Upper lobe of left lung (tissue), 4 donors: ENCODE data around the gene IL17RD.

Source experiments
- POLR2A ChIP-seq, 4 donors: fragments of 450-650 bp; IDR thresholded peaks; one replicate each; pipeline ENCODE4 v1.5.1; 2016 to 2017; ENCODE audit warnings: antibody characterized with exemption in 4 of 4, mild to moderate bottlenecking in 2 of 4
- POLR2AphosphoS5 ChIP-seq, 2 donors: sonication (generic); formaldehyde crosslinking; IDR thresholded peaks; one replicate each; pipeline ENCODE4 v1.5.1; 2017; ENCODE audit warnings: antibody characterized with exemption in 2 of 2
- TF ChIP-seq, protein P1 (sequence below), 6 experiments: fragments of 450-650 bp in 4 of 6; fragments of 200-600 bp in 2 of 6; sonication (generic) in 2 of 6; IDR thresholded peaks; one replicate each; pipeline ENCODE4 v1.5.1; 2016 to 2019; ENCODE audit warnings: antibody characterized with exemption in 6 of 6

GRCh38 chr3:57206423-57206822 is 41.3 kb upstream of the IL17RD start:
- TF ChIP-seq, protein P1, sequence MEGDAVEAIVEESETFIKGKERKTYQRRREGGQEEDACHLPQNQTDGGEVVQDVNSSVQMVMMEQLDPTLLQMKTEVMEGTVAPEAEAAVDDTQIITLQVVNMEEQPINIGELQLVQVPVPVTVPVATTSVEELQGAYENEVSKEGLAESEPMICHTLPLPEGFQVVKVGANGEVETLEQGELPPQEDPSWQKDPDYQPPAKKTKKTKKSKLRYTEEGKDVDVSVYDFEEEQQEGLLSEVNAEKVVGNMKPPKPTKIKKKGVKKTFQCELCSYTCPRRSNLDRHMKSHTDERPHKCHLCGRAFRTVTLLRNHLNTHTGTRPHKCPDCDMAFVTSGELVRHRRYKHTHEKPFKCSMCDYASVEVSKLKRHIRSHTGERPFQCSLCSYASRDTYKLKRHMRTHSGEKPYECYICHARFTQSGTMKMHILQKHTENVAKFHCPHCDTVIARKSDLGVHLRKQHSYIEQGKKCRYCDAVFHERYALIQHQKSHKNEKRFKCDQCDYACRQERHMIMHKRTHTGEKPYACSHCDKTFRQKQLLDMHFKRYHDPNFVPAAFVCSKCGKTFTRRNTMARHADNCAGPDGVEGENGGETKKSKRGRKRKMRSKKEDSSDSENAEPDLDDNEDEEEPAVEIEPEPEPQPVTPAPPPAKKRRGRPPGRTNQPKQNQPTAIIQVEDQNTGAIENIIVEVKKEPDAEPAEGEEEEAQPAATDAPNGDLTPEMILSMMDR (IDR thresholded peaks at IDR 0.05): no peak
- TF ChIP-seq POLR2AphosphoS5 (IDR thresholded peaks at IDR 0.05) (no peak), POLR2A (IDR thresholded peaks at IDR 0.05) (no peak)
